ENCODE measurements around the gene CCL2.
A peak's percentile ranks its signal among the peaks of the same experiment; 100 is the strongest.

Gene CCL2

DNA sequence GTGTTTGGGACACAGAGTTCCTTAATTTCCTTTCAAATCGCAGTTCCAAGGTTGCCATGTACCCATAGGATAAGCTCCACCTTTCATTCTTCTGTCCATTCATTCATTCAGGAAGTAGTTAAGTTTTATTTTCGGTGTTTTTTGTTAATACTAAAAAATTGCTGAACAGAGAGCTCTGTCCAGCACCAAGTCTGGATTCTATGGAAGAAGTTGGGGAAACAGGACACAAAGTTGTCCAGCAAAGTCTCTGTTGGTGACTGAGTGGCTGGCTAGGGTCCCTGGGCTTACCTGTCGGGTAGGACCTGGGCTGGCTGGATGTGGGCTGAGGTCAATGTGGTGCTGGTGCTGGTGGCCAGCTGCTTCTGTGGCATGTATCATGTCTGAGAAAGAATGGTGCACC, 17.6 kb upstream of the CCL2 start:
- no peak for DNase-seq (ENCODE audit: insufficient read length, low spot score)
- FAIRE-seq = no peak

DNA sequence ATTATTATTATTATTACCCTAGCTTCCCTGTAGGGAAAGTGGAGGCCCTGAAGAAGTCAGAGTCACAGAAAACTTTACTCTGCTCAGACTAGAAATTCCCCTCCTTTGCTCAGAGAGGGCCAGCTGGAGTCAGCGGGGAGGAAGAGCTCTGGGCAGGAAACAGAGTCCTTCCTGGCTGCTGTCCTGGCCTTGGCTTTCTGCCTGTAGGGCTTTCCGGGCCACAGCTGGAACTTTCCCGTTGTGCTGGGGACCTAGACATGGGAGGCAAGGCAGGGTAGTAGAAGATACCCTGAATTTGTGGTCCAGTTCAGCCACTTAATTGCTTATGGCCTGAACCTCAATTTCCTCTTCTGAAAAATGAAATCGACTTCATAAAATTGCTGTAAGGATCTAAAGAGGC, 14.0 kb upstream of the CCL2 start:
- FAIRE-seq = no peak
- DNase-seq (ENCODE audit: insufficient read length, low spot score) = no peak

DNA sequence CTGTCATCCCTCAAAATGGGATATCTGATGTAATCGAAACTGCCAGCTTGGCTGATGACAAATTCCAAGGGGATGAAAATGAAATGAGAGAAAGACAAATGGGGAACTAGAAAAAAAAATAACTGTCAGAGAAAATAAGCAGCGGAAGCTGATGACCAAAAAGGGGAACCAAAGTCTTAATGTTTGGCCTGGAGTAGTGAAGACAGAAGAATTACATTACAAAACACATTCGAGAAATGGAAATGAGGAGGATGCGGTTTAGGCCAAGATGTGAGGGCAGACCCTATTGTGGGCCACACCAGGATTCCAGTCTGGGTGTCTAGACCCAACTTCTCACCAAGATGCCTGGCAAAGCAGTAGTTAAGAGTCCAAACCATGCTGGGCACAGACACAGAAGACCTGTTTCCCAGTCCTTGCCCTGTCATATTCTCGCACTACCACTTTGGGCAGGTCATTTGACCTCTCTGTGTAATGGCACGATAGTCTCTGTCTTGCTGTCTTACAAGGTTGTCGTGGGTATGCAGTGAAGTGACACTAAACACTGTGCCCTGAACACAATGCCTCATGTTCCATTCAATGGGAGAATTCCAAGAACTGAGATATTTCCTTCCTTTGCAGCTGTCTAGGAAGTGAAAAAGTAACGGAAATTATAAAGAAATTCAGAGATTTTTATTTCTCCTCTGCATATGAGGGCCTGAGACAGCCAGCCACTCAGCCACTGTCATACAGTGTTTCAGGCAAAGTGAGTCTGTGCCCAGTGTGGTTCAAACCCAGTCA, 12.3 kb upstream of the CCL2 start:
- no peak for DNase-seq (ENCODE audit: insufficient read length, low spot score)
- FAIRE-seq = no peak

DNA sequence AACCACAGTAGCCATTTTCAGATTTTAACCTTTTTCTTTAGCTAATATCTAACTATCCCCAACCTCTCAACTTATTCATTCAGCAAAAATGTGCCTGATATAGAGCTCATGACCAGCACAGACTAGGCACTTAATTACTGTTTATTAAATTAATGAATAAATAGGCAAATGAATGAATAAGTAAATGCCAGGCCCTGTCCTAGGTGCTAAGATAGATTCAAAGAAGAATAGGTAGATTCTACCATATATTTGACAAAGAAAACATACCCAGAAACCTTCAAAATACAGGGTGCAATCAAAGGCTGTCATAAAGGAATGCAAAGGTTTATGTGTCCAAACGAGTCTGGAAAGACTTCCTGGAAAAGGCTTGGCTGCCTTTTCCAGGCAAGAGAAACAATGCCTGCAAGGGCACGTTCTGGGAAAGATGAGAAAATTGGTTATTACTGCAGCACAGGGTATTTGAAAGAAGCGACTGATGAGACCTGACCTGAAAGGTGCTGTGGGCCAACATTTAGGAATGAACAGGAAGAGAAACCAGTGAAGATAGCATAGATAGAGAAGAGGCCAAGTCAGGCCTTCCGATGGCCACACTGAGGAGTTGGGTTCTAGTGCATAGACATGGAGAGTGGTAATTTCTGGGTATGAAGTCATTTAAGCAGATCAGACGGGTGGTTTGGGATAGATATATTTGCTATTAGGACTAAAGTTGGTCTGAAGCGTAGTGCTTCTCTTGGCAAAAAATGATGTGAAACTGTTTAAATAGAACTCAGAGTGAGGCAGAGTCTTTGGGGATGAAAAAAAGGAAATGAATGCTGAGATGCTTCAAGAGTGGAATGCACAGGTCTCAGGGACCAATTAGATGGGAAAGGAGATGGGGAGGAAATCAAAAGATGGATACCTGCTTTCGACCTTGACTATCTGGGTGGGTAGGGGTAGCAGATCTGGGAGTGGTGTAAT, 11.4 kb upstream of the CCL2 start:
- FAIRE-seq (no peak), DNase-seq (ENCODE audit: insufficient read length, low spot score) (no peak)

DNA sequence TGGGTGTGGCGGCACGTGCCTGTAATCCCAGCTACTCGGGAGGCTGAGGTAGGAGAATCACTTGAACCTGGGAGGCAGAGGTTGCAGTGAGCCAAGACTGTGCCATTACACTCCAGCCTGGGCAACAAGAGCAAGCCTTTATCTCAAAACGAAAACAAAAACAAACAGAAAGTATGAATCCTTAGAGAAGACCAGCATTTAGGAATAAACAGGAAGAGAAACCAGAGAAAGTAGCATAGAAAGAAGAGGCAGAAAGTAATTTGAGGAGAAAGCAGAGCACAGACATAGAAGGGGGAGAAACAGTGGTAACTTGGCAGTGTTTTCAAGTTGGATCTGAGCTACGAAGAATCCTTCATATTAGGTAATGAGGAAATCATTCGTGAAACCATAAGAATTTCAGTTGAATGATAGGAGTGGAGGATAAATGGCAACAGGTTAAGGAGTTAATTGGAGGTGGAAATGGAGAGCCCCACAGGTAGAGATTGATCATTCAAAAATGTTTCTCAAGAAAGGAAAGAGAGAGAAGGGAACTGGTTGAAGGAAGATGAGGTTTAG, 9.7 kb upstream of the CCL2 start:
- FAIRE-seq (no peak), DNase-seq (ENCODE audit: insufficient read length, low spot score) (no peak)

GRCh38 chr17:34246446-34246845, 8.6 kb upstream of the CCL2 start:
- FAIRE-seq = no peak
- no peak for DNase-seq (ENCODE audit: insufficient read length, low spot score)

GRCh38 chr17:34246881-34247280, 8.2 kb upstream of the CCL2 start:
- DNase-seq (ENCODE audit: insufficient read length, low spot score) = no peak
- FAIRE-seq = no peak

- no peak for FAIRE-seq
- DNase-seq (ENCODE audit: insufficient read length, low spot score) = no peak
Observed at GRCh38 chr17:34248511-34249024, 6.5 kb upstream of the CCL2 start.

DNA sequence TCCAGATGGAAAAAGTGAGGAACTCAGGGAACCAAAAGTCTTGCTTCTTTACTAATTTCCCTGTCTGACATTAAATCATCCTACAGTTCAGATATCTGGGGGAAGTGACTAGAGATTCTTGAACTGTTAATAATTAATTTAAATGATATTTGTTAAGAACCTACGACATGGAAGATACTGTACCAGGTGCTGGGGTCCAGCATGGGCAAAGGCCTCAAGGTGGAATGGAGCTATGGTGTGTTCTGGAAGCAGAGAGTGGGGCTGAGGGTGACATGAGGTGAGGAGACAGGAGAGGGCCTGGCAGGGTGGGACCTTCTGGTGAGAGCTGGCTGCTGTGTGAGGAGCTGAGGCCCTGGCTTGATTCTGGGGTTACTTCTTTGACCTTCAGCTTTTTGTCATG, 6.0 kb upstream of the CCL2 start:
- DNase-seq (ENCODE audit: insufficient read length, low spot score) = no peak
- FAIRE-seq = no peak

GRCh38 chr17:34249478-34249877, 5.6 kb upstream of the CCL2 start:
- DNase-seq (ENCODE audit: insufficient read length, low spot score) = no peak
- FAIRE-seq = no peak

DNA sequence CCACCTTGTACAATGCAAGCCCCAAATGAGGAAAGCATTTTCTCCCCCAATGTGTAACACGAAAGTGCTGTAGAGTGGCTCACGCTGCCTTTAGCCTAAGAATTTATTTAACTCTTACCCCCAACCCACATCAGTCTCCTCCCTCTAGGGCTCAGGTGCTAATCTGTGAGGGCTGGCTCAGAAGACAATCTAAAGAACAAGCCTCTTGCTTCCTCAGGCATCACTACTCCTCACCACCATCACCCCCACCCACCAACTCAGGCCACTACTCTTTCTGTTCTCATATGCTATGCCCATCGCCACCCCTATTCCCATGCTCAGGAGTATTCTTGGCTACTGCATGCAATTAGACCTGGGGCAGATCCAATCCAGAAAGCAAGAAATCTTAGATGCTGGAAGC, 3.9 kb upstream of the CCL2 start:
- DNase-seq (ENCODE audit: insufficient read length, low spot score) (no peak), FAIRE-seq (no peak)

DNA sequence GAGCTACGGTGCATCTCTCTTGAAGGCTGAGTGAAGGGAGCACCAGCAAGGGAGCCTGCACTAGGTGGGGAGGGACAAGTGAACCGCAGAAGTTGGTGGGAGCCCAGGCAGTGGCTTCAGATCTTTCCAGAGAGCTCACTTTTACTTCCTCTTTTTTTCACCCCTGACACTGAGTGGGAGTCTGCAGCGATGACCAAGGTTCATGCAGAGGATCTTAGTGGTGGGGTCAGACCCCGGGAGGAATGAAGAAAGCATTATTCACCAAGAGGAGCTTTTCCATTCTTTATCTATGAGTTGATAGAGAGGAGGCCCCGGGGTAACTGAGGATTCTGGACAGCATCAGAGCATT, 3.0 kb upstream of the CCL2 start:
- DNase-seq (ENCODE audit: insufficient read length, low spot score) (no peak), FAIRE-seq (no peak)

DNA sequence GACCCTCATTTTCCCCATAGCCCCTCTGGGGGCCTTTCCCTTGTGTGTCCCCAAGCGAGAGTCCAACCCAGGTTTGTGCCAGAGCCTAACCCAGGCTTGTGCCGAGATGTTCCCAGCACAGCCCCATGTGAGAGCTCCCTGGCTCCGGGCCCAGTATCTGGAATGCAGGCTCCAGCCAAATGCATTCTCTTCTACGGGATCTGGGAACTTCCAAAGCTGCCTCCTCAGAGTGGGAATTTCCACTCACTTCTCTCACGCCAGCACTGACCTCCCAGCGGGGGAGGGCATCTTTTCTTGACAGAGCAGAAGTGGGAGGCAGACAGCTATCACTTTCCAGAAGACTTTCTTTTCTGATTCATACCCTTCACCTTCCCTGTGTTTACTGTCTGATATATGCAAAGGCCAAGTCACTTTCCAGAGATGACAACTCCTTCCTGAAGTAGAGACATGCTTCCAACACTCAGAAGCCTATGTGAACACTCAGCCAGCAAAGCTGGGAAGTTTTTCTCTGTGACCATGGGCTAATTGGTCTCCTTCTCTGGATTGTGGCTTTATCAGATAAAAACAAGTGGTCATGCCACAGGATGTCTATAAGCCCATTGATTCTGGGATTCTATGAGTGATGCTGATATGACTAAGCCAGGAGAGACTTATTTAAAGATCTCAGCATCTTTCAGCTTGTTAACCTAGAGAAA, 2.5 kb upstream of the CCL2 start:
- DNase-seq (ENCODE audit: insufficient read length, low spot score) (peak; percentile 38), FAIRE-seq (no peak)

DNA sequence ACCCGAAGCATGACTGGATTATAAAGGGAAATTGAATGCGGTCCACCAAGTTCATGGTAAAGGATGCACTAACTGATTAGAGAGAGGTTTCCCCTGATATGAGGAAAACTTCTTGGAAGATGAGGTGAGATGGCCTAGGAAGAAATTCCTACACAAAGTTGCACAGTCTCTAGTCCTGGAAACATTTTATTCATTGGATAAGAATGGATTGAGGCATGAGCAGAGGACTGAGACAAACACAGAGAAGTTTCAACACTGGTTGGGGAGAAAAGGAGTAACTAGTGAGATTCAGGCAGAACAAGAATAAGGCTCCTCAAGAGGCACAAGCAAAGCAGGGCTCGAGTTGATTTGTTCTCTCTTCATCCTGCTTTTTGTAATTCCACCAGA, 2.0 kb upstream of the CCL2 start:
- no peak for FAIRE-seq
- DNase-seq (ENCODE audit: insufficient read length, low spot score) = no peak

DNA sequence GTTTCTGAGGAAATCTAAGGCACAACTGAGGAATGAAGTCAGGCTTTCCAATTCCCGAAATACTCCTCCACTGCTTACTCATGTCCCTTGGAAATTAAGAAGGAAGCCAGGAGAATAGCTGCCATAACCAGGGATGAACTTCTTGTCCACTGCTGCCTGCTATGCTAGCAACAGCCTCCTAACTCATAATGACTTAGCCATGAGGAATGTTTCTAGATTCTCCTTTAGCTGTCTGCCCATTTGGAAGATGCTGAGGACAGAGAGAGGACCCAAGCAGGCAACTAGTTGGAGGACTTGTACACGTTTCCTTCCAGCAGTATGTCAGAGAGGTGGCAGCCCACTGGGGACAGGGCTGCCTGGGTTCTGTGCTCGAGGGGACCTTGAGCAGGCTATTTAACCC, 939 bp upstream of the CCL2 start:
- DNase-seq (ENCODE audit: insufficient read length, low spot score) = no peak
- no peak for FAIRE-seq

DNA sequence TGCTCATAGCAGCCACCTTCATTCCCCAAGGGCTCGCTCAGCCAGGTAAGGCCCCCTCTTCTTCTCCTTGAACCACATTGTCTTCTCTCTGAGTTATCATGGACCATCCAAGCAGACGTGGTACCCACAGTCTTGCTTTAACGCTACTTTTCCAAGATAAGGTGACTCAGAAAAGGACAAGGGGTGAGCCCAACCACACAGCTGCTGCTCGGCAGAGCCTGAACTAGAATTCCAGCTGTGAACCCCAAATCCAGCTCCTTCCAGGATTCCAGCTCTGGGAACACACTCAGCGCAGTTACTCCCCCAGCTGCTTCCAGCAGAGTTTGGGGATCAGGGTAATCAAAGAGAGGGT, 272 bp downstream of the CCL2 start:
- FAIRE-seq (no peak), DNase-seq (ENCODE audit: insufficient read length, low spot score) (no peak)

- FAIRE-seq (no peak), DNase-seq (ENCODE audit: insufficient read length, low spot score) (no peak)
Observed at GRCh38 chr17:34255841-34256240, 756 bp downstream of the CCL2 start.

GRCh38 chr17:34257299-34257985, 2.4 kb downstream of the CCL2 start:
- DNase-seq (ENCODE audit: insufficient read length, low spot score) (no peak), FAIRE-seq (no peak)

- FAIRE-seq (no peak), DNase-seq (ENCODE audit: insufficient read length, low spot score) (no peak)
Observed at GRCh38 chr17:34257986-34258326, 2.9 kb downstream of the CCL2 start.

GRCh38 chr17:34259146-34259545, 4.1 kb downstream of the CCL2 start:
- DNase-seq (ENCODE audit: insufficient read length, low spot score) (no peak), FAIRE-seq (no peak)

- no peak for FAIRE-seq
Observed at GRCh38 chr17:34260861-34261260, 5.8 kb downstream of the CCL2 start.

More at GRCh38 chr17:34260861-34261260, 5.8 kb downstream of the CCL2 start:
- no peak for DNase-seq (ENCODE audit: insufficient read length, low spot score)
